NCI-H1436 treated with DMSO at 0.1 percent for 48 hours (cell line): ENCODE data around the gene DTNA.

Source experiments
- DNase-seq: peaks from one replicate; lab custom pipeline; 2025; lab: John Stamatoyannopoulos, UW

The DTNA gene

DNA sequence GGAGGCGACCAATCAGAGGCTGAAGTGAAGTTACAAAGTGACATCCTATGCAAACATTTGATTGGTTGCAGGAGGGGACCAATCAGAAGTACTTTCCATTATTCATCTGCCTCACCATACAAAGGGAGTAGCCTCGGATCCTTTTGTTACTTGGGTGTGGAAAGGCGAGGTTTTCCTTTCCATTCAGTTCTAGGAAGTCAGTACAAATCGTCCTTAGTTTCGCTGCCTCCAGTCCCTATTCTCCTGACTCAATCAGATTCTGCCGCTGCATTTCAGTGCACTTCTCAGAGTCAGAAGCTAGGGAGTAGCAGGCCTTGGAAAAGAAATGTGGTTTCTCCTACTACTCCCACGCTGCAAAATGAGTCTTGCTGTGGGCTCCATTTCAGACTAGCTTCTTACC lies 149.4 kb downstream of the DTNA start:
- no peak for DNase-seq

DNA sequence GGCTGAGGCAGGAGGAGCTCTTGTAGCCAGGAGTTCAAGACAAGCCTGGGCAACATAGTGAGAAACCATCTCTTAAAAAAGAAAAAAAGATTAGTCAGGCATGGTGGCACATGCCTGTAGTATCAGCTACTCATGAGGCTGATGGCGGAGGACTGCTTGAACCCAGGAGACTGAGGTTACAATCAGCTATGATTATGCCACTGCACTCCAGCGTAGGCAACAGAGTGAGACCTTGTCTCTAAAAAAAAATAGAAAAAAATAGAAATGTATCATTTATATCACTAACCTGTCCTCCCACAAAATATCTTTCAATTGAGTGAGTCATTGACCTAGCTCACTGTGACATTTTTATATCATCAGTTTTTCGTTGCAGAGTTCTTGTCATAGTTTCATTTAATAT lies 152.5 kb downstream of the DTNA start:
- DNase-seq = no peak

DNA sequence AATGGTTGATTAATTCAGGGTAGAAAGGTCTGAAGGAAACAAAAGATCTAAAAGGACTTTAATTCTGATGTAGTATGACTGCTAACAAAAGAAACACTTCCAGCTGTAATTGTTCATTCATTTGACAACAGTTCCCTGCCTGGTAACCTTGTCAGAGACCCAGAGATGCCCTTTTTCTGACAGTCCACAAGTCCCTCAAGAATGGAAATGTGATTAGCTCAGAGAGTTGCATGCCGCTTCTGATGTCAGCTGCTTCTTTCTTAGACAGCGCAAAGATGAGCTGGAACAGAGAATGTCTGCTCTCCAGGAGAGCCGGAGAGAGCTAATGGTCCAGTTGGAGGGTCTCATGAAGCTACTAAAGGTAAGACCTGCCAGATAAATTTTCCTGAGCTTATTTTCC lies 153.6 kb downstream of the DTNA start:
- DNase-seq = no peak

DNA sequence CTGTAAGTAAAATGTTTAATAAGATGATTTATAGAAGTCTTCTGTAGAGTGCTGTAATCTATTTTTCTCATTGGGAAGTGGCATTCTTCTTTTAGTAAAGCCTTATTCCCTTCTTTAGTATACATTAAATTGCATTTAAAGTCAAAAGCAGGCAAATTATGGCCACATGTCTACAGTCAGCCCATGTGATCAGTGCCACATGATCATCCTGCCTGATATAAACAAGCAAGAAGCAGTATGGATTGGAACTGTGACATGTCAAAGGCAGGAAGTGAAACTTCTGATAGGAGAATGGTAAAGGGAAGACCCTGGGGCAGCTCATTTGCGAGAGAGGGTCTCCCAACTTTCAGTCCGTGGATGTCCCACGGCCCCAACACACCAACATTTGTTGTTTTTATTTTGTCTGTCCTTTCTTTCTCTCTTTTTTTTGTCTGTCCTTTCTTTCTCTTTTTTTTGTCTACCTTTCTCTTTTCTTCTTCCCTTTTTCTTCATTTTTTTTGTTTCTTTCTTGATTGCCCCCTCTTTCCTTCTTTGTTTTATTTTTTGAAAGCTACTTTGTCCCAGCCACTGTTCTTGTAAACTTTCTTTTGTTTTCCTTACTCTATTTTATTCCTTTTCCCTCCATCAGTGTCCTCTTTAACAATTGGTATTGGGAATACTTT lies 154.9 kb downstream of the DTNA start:
- no peak for DNase-seq

DNA sequence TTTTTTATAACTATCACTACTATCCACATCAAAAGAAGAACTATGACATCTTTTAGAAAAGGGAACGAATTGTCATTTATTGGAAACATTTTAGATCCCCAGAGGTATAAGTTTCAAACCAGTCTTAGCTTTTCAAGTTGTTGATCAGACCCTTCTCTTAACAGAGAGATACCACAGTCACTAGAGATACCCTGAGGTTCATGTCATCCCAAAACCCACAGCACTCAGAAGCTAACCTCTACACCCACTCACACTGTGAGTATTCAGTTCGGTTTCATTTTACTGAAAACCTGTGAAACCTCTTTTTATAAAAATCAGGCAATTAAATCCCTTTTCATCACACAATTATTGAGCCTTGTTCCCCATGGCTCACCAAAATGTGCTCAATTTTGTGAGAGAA lies 156.2 kb downstream of the DTNA start:
- no peak for DNase-seq

DNA sequence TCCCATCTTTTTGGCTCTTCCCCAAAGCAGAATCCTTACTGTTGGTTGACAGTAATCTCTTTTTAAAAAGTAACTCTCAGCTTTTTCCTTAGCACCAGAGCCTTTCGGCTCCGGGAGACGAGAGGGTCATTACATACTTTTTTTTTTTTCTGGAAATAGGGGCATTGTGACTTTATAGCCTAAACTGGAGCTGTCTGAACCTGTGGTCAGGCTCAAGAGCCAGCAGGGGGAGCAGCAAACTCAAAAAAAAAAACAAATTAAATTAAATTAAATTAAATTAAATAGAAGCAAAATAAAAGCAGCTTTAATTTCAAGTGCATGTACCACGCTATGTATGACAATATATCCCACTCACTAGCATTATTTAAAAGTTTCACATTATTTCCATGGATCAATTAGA lies 156.6 kb downstream of the DTNA start:
- no peak for DNase-seq

DNA sequence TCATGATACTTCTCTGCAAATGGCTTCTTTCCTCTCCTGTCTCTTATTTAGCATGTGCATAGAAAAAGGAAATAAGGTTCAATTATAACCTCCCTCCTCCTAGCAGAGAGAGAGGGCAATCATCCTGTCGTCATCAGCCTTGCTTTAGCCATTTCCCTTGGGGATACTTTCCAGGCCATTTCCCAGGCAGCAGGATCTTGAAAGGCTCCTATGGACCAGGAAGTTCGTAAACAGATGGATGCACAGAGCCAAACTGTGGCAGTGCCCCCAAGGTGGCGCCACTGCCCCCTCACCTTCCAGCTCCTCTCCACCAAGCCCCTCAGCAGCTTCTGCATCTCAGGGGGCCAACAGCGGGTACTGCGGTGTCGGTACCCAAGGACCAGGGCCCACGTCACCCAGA lies 157.4 kb downstream of the DTNA start:
- peak; percentile 13 for DNase-seq

DNA sequence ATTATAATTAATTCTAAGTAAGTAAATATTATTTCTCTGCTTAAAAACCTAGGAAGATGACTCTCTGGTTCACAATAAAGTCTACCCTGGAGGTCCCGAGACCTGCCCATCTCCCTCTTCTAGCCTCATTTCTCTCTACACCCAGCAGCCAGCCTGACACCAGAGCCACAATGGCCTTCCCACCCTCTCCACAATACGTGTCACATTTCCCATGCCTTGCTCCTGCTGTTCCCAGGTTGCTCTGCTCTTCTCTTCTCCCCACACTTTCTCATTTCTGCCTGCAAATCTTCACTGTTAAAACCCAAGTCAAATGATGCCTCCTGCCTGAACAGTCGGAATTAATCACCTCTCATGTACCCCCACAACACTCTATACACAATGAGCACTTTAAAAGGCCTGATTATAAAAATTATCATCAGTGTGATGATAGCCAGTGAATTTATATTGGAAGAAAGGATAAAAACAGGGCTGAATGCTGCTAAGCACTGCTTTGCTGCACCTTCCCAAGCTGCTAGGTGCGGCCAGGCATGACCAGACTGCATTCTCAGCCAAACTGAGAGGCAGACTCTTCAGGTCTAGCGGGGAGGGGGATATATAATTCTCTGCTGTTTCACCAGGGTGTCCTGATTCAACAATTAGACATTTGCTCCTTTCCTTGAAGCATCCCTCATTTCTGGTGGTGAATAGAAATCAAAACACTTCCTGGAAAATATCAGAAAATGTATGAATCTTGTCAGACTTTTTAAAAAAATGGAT lies 160.6 kb downstream of the DTNA start:
- no peak for DNase-seq

DNA sequence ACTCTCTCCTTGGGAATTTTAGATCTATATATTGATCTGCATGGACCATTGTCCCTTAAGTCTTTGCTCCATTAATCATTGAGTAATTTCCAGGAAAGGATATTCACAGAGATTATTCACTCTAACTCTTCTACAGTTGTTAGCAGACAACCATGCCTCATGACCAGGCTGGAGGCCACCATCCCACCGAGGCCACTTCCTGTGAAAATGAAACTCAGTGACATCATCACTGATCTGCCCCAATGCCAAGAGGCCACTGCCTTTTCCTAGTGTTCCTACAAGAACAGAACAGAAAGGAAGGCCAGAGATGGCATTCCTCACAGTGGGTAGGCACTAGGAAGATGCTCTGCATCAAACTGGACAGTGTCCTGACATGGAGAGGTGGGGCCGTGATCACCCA lies 161.3 kb downstream of the DTNA start:
- no peak for DNase-seq

DNA sequence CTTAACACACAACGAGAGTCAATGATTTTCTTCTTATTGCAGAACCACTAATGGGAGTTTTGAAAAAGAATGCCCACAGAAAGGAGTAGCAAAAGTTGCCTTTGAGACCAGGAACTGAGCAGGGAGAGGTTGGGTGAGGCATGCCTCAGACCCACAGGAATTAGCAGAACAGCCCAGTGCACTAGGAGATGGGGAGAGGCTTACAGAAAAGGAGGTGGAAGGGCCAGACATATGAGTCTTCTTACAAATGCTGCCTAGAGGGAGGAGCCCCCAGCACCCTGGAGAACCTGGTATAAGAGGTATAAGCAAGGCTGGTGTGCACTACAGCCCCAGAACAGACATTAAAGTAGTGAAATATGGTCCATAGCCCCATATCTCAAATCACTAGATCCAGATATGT lies 162.0 kb downstream of the DTNA start:
- no peak for DNase-seq

DNA sequence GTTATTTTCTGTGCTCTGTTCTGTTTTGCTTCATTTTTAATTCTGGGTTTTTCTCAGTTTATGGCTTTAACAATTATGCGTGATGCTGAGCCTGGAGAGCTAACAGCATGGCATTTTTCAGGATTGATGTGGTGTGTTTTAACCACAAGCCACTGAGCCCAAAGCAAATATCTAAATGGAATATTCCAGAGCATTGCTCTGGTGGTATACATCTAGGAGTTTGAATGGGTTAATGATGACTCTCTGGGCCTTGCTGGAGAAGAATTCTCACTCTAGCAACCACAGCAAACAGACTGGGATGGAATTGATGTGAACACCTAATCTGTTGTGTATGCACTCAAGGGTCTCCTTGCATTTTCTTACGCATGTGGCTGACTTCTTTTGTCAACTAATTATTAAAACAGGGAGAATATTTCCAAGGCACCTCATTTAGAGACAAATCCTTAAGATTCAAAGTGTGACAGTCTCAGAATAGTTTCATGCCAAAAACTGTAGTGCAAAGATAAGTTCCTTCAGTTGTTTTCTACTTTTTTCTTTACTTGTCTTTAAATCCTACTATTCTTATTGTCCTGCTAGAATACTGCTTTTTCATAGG lies 164.0 kb downstream of the DTNA start:
- DNase-seq = no peak

DNA sequence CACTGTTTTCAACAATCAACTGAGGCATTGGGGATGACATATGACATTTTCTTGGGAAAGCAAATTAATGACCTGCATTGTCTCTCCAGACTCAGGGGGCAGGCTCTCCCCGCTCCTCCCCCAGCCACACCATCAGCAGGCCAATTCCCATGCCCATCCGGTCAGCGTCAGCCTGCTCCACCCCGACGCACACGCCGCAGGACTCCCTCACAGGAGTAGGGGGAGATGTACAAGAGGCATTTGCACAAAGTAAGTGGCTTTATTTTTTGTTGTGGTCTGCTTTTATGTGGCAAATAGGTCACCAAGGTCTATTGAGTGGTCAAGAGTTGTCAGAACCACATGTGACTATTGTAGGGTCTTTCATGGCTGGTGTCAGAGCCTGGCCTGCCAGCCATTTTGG lies 165.1 kb downstream of the DTNA start:
- no peak for DNase-seq

DNA sequence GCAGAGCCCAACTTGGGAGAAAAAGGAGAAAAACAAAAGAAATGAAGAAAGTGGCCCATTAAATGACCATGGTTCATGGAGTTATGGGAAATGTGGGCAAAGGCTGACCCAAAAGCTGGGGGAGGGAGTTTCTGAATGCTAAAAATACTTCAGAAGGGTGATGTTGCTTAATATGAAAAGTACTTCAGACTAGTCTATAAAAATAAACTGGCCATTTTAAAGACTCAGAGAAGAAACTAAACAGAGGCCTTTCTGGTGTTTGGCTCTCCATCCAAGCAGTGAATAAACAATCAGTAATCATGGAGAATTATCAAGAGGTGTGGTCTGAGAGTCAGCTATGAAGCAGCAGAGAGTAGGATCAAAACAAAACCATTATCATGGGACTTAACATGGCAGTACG lies 170.3 kb downstream of the DTNA start:
- DNase-seq = no peak

DNA sequence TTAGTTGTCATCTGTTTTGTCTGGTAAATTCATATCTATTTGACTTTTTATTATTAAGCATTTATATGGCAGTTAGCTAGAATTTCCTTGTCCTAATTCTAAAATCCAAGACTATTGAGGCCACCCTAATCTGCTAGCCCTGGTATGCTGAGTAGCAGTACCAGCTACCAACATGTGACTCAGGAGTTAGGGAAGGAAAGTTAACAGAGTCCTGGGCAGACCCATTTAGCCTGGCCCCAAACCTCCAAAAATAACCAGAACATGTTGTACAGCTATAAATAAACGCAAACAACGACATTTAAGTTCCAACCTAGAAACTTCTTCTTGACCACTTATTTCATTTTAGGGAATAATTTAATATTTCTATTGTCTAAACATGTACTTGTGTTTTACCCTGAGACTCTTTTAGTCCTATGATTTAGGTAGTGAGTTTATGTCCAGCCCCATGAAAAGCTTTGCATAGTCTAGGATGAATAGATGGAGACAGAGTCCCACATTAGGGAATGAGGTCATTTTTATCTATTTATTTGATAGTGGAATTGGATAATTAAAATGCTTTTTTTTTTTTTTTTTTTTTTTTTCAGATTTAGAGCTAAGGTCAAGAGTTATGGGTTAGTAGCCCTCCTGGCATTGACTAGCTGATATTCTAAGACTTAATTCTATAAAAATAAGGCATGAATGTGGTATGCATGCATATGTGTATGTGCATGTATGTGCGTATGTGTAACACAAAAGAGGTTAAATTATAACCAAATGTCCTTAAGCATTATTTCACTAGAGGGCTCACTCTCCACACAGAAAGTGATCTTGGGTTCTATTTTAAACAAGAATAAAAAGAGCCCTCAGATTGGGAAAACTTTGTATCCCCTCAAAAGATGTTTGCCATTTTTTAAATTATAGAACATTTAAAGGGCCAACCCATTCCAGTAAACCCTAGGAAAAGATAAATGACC lies 171.1 kb downstream of the DTNA start:
- DNase-seq = no peak

DNA sequence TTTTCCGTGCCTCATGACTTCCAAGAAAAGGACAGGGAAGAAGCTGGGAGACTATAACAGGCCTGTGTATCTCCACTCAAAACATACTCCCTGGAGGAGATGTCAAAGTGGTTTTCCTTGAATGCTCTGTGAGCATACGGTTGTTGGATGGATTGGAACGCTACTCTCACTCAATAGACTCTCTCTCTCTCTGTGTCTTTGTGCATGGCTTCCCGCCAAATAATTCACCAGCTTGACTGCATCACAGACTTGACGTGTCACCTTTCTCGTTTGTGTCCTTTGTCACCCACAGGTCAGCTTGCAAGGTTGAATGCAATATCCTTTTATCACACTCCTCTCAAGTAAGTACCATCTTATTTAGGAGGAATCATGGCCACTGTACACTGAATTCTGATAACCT lies 174.3 kb downstream of the DTNA start:
- no peak for DNase-seq

DNA sequence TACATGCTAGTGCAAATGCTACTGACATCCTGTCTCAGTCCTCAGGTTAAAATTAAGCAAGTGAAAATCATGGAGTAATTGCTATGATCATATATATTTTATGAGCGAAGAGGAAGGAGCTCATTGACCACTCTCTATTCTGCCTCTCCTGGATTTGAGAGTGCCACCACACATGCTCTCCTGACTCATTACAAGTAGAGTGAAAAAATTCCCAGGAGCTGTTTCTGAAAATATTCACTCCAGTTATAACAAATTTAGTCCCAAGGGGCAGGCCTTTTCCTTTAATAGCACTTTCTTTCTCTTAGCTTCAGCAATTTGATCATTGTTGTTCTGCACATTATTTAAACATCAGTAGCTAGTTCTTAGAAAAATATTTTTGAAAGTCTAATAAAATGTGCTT lies 176.1 kb downstream of the DTNA start:
- no peak for DNase-seq

DNA sequence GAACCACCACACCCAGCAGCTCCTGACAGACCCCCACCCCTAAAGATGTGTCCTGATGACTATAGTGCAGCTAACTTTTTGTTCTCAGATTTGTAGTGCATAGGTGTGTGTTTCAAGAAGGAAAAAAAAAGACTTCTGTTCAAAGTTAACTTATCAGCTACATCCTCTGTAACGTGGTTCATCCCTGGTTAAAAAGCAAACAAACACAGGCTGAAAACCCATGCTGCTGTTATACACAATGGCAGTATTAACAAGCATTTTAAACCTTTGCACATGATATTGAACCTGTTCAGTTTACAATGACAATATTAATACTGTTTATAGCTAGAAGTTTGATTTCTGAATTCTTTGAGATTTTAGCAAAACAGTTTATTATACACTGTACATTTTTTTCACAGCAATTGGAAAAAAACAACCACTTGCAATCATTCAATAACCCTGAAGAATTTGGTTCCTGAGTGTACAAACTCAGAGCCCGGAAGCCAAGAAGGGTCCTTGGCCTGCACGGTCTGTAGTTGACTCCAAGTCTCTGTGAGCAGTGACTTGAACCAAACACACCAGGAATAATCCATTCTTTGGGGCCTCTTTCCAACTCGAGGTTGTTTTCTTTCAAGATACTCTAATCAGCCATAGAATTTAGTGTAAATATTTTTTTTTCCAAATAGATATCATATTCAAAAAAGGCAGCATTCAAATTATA lies 177.9 kb downstream of the DTNA start:
- DNase-seq = no peak

DNA sequence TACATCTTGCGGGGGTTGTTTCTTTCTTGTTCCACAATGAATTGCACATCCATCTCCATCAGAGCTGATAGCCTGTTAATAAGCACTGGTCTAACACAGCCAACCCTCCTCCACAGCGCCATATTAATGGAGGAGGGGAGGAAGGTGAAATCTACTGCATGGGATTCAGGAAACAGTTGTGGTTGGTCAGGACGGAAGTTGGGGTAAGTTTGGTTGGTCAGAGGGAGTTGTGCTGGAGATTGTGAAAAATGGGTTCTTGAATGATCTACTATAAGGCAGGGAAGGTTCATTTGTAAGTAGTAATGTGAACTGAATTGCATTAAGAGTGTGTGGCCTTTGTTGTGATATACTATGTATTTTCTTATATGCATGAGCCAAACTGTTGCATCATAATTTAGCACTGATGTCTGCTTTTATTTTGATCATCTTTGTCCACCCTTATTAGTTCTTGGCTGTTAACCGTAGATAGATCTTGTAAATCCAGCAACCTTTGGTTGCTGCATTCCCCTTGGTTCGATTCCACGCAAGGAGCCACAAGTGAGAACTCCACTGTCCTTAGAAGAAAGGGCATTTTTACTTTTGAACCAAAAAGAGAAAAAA lies 180.5 kb downstream of the DTNA start:
- no peak for DNase-seq

DNA sequence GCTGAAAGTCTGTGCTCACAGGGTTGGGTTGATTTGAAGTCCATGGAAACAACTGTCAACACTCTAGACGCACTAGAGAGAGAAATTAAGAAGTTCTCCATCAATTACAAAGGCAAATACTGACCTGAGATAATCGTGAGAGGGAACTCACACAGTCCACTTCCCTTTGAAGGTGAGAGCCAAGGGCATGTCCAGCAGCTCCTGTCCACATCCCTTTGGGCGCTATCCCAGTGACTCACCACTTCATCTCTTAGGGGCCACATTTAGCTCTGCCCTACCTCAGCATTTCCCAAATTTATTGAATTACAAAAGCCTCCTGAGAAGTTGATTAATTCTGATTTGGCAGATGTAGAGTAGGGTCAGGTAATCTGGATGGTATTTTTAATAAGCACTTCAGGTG lies 182.3 kb downstream of the DTNA start:
- no peak for DNase-seq

DNA sequence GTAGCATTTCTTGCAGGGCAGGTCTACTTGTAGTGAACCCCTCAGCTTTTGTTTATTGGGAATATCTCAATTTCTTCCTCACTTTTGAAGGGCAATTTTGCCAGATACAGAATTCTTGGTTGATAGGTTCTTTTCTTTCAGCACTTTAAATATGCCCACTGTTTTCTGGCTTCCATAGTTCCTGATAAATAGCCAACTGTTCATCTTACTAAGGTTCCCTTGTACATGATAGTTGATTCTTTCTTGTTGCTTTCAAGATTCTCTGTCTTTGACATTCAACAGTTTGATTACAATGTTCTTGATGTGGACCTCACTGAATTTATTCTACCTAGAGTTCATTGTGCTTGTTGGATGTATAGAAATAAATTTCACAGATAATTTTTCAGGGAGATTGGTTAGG lies 183.1 kb downstream of the DTNA start:
- no peak for DNase-seq

DNA sequence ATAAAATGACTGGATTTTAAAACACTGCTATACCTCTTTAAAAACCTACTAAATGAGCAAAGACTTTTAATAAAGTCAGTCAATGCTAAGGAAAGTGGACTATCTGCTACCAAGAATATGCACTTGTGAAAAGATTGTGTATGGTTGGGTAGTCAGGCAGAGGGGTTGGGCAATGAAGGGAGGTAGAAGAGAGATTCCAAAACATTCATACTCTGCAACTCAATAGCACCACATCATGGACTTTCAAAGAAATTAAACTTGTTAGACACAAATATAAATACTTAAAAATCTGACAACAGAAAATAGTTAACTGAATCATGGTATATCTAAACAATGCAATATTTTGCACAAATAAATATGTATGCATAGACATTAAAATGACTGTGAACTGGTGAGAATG lies 191.2 kb downstream of the DTNA start:
- DNase-seq = no peak
